HCT116 (cell line): ENCODE results near the gene PRR14L. TPM values are rescaled to one million over a fixed set of nuclear protein-coding genes. Genes with fewer than 3 reads are reported as not detected.

ENCODE experiments used
- ATAC-seq: fragments of 200-7000 bp; cut with Tn5 transposase; 2 replicates; pipeline ENCODE4 v1.9.1; 2020; ENCODE audit warnings: mild to moderate bottlenecking, moderate library complexity
- BruUV-seq: library from RNA; stranded (reverse); fragments of 400-500 nt; replicated peaks from 2 replicates; lab custom pipeline; 2021; lab: Mats Ljungman, UMichigan
- CTCF ChIA-PET: fragments of 300-600 bp; sonication (Branson Sonifier 250); formaldehyde crosslinking; loops from one replicate; lab custom pipeline; 2021; ENCODE audit warnings: antibody characterized with exemption; lab: Charles Lee
- POLR2A ChIA-PET: fragments of 300-600, 350-600 bp; sonication (Branson Sonifier 250); formaldehyde crosslinking; loops from one replicate; lab custom pipeline; 2021; ENCODE audit warnings: antibody characterized with exemption; lab: Charles Lee
- RAD21 ChIA-PET, 2 experiments: fragments of 300-600 bp; sonication (Branson Sonifier 250); formaldehyde crosslinking; loops; one replicate each; lab custom pipeline; 2023; ENCODE audit warnings: low total read pairs in 2 of 2; ENCODE audit not compliant: uncharacterized antibody in 2 of 2, unreplicated experiment in 2 of 2, low non-redundant PET in 1 of 2; lab: Charles Lee
- DNase-seq: peaks from one replicate; pipeline ENCODE4 v3.0.0-alpha.2; 2010; ENCODE audit warnings: low read depth, low spot score
- H2AFZ ChIP-seq: fragments of 200-600 bp; shearing (Covaris generic), sonication (generic); 2 replicates; pipeline ENCODE4 v1.6.1; 2017; ENCODE audit warnings: low read depth, mixed run types, mixed read lengths, antibody characterized with exemption, low read length; ENCODE audit not compliant: poor library complexity, severe bottlenecking
- H3K27ac ChIP-seq: 2 replicates; pipeline ENCODE4 v1.5.1; 2012; ENCODE audit warnings: low read depth, low read length
- H3K27me3 ChIP-seq: fragments of 200-600 bp; sonication (generic); 2 replicates; pipeline ENCODE4 v1.6.1; 2016; ENCODE audit warnings: mixed run types, low read length, mixed read lengths; ENCODE audit not compliant: insufficient read depth
- H3K36me3 ChIP-seq, 2 experiments: fragments of 200-500 bp in 1 of 2; fragments of 200-600 bp in 1 of 2; sonication (Bioruptor generic) in 1 of 2; sonication (generic) in 1 of 2; 2 replicates each; pipeline versions ENCODE4 v1.5.1 to v1.6.1; 2014 to 2016; ENCODE audit warnings: low read length in 2 of 2, inconsistent platforms in 1 of 2, mixed read lengths in 1 of 2, mixed run types in 1 of 2; ENCODE audit not compliant: insufficient read depth in 2 of 2, control insufficient read depth in 1 of 2
- H3K4me1 ChIP-seq, 2 experiments: fragments of 200-600 bp in 1 of 2; sonication (generic) in 1 of 2; 2 replicates each; pipeline versions ENCODE4 v1.5.1 to v1.6.1; 2012 to 2017; ENCODE audit warnings: low read length in 2 of 2, inconsistent platforms in 1 of 2, mild to moderate bottlenecking in 1 of 2, mixed read lengths in 1 of 2, mixed run types in 1 of 2, moderate library complexity in 1 of 2; ENCODE audit not compliant: insufficient read depth in 2 of 2, control insufficient read depth in 1 of 2
- H3K4me2 ChIP-seq: fragments of 200-600 bp; sonication (generic); 2 replicates; pipeline ENCODE4 v1.6.1; 2017; ENCODE audit warnings: mixed run types, low read length, mixed read lengths
- H3K4me3 ChIP-seq, 2 experiments: fragments of 200-600 bp in 1 of 2; sonication (generic) in 1 of 2; replicated peaks in 1 of 2; 2 replicates each; pipeline ENCODE4 v1.5.1; 2011 to 2016; ENCODE audit warnings: low read length in 2 of 2, control low read depth in 1 of 2, low read depth in 1 of 2, mild to moderate bottlenecking in 1 of 2, mixed read lengths in 1 of 2, mixed run types in 1 of 2
- H3K79me2 ChIP-seq: fragments of 200-600 bp; sonication (generic); 2 replicates; pipeline ENCODE4 v1.6.1; 2017; ENCODE audit warnings: mild to moderate bottlenecking, mixed run types, low read length, moderate library complexity, mixed read lengths; ENCODE audit not compliant: insufficient read depth
- H3K9ac ChIP-seq: fragments of 200-600 bp; sonication (generic); 2 replicates; pipeline ENCODE4 v1.6.1; 2016; ENCODE audit warnings: low read length, mixed read lengths
- H3K9me2 ChIP-seq: fragments of 200-600 bp; sonication (generic), shearing (Covaris generic); 2 replicates; pipeline ENCODE4 v1.6.1; 2017; ENCODE audit warnings: mixed run types, mild to moderate bottlenecking, moderate library complexity; ENCODE audit not compliant: insufficient read depth
- H3K9me3 ChIP-seq, 2 experiments: fragments of 200-500 bp in 1 of 2; fragments of 200-600 bp in 1 of 2; sonication (Bioruptor generic) in 1 of 2; sonication (generic) in 1 of 2; 2 replicates each; pipeline ENCODE4 v1.6.1; 2014 to 2017; ENCODE audit warnings: low read length in 2 of 2, mixed read lengths in 2 of 2, inconsistent platforms in 1 of 2, low read depth in 1 of 2, mild to moderate bottlenecking in 1 of 2, mixed run types in 1 of 2, moderate library complexity in 1 of 2; ENCODE audit not compliant: control insufficient read depth in 1 of 2, insufficient read depth in 1 of 2
- H4K20me1 ChIP-seq: fragments of 200-600 bp; sonication (generic), shearing (Covaris generic); 2 replicates; pipeline ENCODE4 v1.6.1; 2017; ENCODE audit warnings: mixed run types, mild to moderate bottlenecking, moderate library complexity; ENCODE audit not compliant: insufficient read depth
- CBX3 ChIP-seq: IDR thresholded peaks from 2 replicates; pipeline ENCODE4 v1.6.1; 2012; ENCODE audit warnings: low read depth
- CTCF ChIP-seq, 3 experiments: fragments of 200-600 bp in 1 of 3; sonication (generic) in 1 of 3; IDR thresholded peaks in 2 of 3; conservative IDR thresholded peaks in 1 of 3; 2 replicates each; pipeline ENCODE4 v1.5.1; 2012 to 2017; ENCODE audit warnings: low read depth in 2 of 3, low read length in 2 of 3, antibody characterized with exemption in 1 of 3, borderline replicate concordance in 1 of 3, control low read depth in 1 of 3, mild to moderate bottlenecking in 1 of 3, mixed read lengths in 1 of 3, mixed run types in 1 of 3, moderate library complexity in 1 of 3; ENCODE audit not compliant: insufficient read depth in 1 of 3
- EGR1 ChIP-seq: IDR thresholded peaks from 2 replicates; pipeline ENCODE4 v1.6.1; 2012; ENCODE audit warnings: low read depth
- EZH2phosphoT487 ChIP-seq: fragments of 200-600 bp; IDR thresholded peaks from 2 replicates; pipeline ENCODE4 v1.6.1; 2018; ENCODE audit warnings: antibody characterized with exemption, borderline replicate concordance
- JUND ChIP-seq: IDR thresholded peaks from 2 replicates; pipeline ENCODE4 v1.6.1; 2012
- MAX ChIP-seq: IDR thresholded peaks from 2 replicates; pipeline ENCODE4 v1.6.1; 2012
- RAD21 ChIP-seq: IDR thresholded peaks from 2 replicates; pipeline ENCODE4 v1.6.1; 2012; ENCODE audit warnings: low read depth, mild to moderate bottlenecking
- SIN3A ChIP-seq: IDR thresholded peaks from 2 replicates; pipeline ENCODE4 v1.6.1; 2012; ENCODE audit warnings: low read depth
- SP1 ChIP-seq: IDR thresholded peaks from 2 replicates; pipeline ENCODE4 v1.6.1; 2012; ENCODE audit warnings: low read depth
- ZFX ChIP-seq: fragments of 450-650 bp; IDR thresholded peaks from 2 replicates; pipeline ENCODE4 v1.6.1; 2017
- ZNF274 ChIP-seq: fragments of 200-500 bp; sonication (Bioruptor generic); IDR thresholded peaks from 2 replicates; pipeline ENCODE4 v1.6.1; 2014; ENCODE audit warnings: mild to moderate bottlenecking, low read depth, low read length, inconsistent platforms
- intact Hi-C: fragments of 100-400 bp; cut with micrococcal nuclease; formaldehyde crosslinking; loops from 2 replicates; pipeline ENCODE4 v1.10.0; 2022
- total RNA-seq: library from RNA; stranded (reverse); gene quantifications from one replicate; pipeline ENCODE4 v1.2.1, GENCODE V29; 2021; ENCODE audit not compliant: unreplicated experiment

Gene PRR14L
- total RNA-seq, 1 experiment from 2014 or later: 61.5 TPM

GRCh38 chr22:31730344-31730711 is 19.6 kb downstream of the PRR14L start:
- H3K27ac ChIP-seq: no peak overlapping the region
- no peak for DNase-seq
- POLR2A ChIA-PET: no interaction called here
- no peaks in the 10 kb centered on the region for H4K20me1 ChIP-seq
- no peak overlapping the region for H3K4me3 ChIP-seq
- H3K4me2 ChIP-seq: no peak overlapping the region
- H3K9me3 ChIP-seq: no peaks in the 10 kb centered on the region
- intact Hi-C loops: no loop called here
- H3K9ac ChIP-seq: no peak overlapping the region
- H2AFZ ChIP-seq: no peak overlapping the region
- TF ChIP-seq CTCF (IDR thresholded peaks at IDR 0.05 in 2 of 3, conservative IDR thresholded peaks at IDR 0.05 in 1 of 3; ENCODE audit: borderline replicate concordance in 1 of 3, insufficient read depth in 1 of 3, low read depth in 2 of 3, low read length in 2 of 3) (peak in 2 of 3 experiments; percentile 24 to 41; a peak in 2 of 6 replicates), SIN3A (no peak)
- CTCF ChIA-PET: no interaction called here
- RAD21 ChIA-PET: no interaction called here
- H3K9me2 ChIP-seq: no peaks in the 10 kb centered on the region
- H3K4me1 ChIP-seq: peaks cover 0 to 12% of the 10 kb centered on the region in 2 experiments; a peak in 1 of 4 replicates
- no TSS peak for BruUV-seq
- peak; percentile 72 for ATAC-seq
- H3K36me3 ChIP-seq: peaks cover 0 to 3% of the 10 kb centered on the region in 2 experiments; a peak in 1 of 4 replicates
- peaks cover 78% of the 10 kb centered on the region for H3K79me2 ChIP-seq
- H3K27me3 ChIP-seq: no peaks in the 10 kb centered on the region

- no peaks in the 10 kb centered on the region for H3K4me1 ChIP-seq
- H3K9me3 ChIP-seq: no peaks in the 10 kb centered on the region
- H3K27me3 ChIP-seq: no peaks in the 10 kb centered on the region
- no peaks in the 10 kb centered on the region for H4K20me1 ChIP-seq
- CTCF ChIA-PET: no interaction called here
- no peak for ATAC-seq
- TF ChIP-seq CBX3 (no peak), EGR1 (no peak), MAX (no peak), RAD21 (no peak), ZNF274 (no peak), SP1 (no peak), ZFX (no peak), EZH2phosphoT487 (no peak), JUND (no peak)
- TF ChIP-seq, all 23 proteins: peak for 0
- intact Hi-C loops: no loop called here
- no peak for DNase-seq
- H3K79me2 ChIP-seq: peaks cover 74% of the 10 kb centered on the region
- RAD21 ChIA-PET: no interaction called here
- H3K27ac ChIP-seq: no peak overlapping the region
- H3K4me2 ChIP-seq: no peak overlapping the region
- BruUV-seq: no TSS peak
- no peaks in the 10 kb centered on the region for H3K9me2 ChIP-seq
- no peak overlapping the region for H3K9ac ChIP-seq
- H3K4me3 ChIP-seq: no peak overlapping the region
- POLR2A ChIA-PET: no interaction called here
- H2AFZ ChIP-seq: no peak overlapping the region
- peaks cover 9 to 11% of the 10 kb centered on the region in 2 experiments; a peak in 2 of 4 replicates for H3K36me3 ChIP-seq
Measured at GRCh38 chr22:31728857-31729256, 21.1 kb downstream of the PRR14L start.
